Measurements from ENCODE around the gene CTRL. TPM values are rescaled to one million over a fixed set of nuclear protein-coding genes. Genes with fewer than 3 reads are reported as not detected.
A peak's percentile ranks its signal among the peaks of the same experiment; 100 is the strongest.

Gene CTRL
- total RNA-seq, result 1 to 10 TPM; 5.1 to 8.6 TPM
- polyA plus RNA-seq, result 1 to 10 TPM in 1 of 2 donors, under 1 TPM in 1; 0.41 to 1.8 TPM

DNA sequence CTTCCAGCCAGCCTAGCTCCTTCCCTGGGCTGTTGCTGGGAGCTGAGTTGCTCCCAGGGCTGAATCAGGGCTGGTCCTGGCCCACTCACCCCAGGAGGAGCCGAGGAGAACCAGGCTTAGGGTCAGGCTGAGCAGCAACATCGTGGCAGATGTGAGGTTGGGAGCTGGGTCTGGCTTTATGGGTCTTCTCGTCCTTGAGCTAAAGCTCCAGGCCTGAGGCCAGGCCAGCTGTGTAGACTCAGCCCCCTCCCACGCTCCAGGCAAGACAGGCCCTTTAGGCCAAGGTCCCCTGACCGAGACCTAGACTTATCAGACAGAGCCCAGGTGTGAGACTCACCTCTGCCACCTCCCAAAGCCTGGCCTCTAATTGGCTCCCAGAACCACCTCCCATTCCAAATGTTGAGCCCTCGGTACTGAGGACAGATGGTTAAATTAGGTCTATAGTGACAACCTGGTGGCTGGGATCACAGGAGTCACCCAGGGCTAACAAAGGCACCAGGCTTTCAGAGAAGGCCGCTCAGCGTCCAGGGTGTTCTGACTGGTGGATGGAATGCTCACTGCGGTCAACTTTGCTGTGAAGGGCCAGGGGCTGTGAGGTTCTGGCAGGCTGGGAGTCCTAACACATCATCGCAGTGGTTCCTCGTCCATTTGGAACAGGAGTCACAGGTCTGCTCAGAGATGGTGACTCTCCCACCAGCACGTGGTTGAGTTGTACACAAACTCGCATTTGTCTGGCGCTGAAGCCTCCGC is at the start of gene CTRL:
CTRL (minus strand) TSS at position 151 of the 750 bp plus-strand sequence; CDS start at position 141, 10 bp downstream.
- Histone ChIP-seq H3K27me3 (ENCODE audit: insufficient read depth, low read length) (no peaks in the 10 kb centered on the region), H3K36me3 (ENCODE audit: insufficient read depth, low read length) (peaks cover 56% of the 10 kb centered on the region), H3K4me1 (ENCODE audit: insufficient read depth, low read length) (peaks cover 19% of the 10 kb centered on the region), H3K27ac (ENCODE audit: low read depth, low read length) (no peak within 1 kb of the TSS), H3K4me3 (ENCODE audit: low read length in 2 of 2) (no peak within 1 kb of the TSS), H3K9me3 (ENCODE audit: control insufficient read depth in 1 of 2, low read length in 2 of 2) (no peaks in the 10 kb centered on the region)
- intact Hi-C loops (cut with micrococcal nuclease), result no loop called here
- no peaks in the 10 kb centered on the region for H3K27me3 Mint-ChIP-seq
- peak within 1 kb of the TSS in 6 of 7 donors; percentile 46 to 53 (median 47) for H3K27ac Mint-ChIP-seq
- no peak within 1 kb of the TSS for H3K4me3 Mint-ChIP-seq
- peaks cover 11 to 36% (median 26%) of the 10 kb centered on the region in 4 donors for H3K4me1 Mint-ChIP-seq
- POLR2A ChIA-PET (ENCODE audit: partially characterized antibody), result interaction anchor here (1.0 to 2.4 kb wide), 6 partner anchors 11 to 115 kb away, joined by 3 to 11 read pairs (median 4); partner anchors contain the start of gene PSKH1
- CTCF ChIA-PET (ENCODE audit: partially characterized antibody), result interaction anchor here (0.7 to 5.3 kb wide), 8 partner anchors 9 to 411 kb away, joined by 3 to 30 read pairs (median 5); no protein-coding TSS in a partner anchor
- no peak for DNase-seq
- H3K9me3 Mint-ChIP-seq, result peaks cover 0 to 3% (median 0%) of the 10 kb centered on the region in 8 donors
- peaks cover 15 to 50% of the 10 kb centered on the region in 2 donors for H3K36me3 Mint-ChIP-seq

DNA sequence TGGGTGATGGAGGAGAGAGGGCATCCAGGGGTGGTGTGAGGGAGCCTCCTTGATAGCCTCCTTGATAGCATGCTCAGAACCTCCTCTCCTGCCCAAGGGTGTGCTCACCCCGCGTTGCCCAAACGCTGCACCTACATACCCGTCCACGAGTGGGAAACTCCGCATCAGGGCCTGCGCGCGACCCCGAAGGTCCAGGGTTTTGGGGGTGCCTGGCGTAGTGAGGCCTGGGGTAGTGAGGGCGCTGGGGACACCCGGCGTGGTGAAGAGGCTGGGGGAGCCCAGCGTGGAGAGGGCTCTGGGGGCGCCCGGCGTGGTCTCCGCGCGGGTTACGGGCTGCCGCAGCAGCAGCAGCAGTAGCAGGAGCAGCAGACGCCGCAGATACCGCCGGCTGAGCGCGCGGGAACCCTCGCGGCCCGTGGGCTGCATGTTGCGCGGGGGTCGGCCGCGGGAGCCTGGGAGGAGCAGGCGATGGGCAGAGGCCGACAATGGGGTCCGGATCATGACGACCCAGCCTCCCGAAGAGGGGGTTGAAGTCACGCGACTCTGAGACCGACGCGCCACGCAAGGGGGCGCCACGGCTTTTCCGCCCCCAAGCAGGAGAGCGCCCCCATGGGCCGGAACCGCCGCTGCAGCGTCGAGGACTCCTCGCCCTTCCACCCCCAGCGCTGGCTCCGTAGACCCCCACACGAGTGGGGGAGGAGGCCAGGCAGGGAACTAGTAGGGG is 48.5 kb upstream of the CTRL start, which contains the start of gene DPEP3:
DPEP3 (minus strand) TSS at position 545 of the 724 bp plus-strand sequence; CDS start at position 426, 119 bp downstream.
- Histone ChIP-seq H3K4me1 (ENCODE audit: insufficient read depth, low read length) (peaks cover 23% of the 10 kb centered on the region), H3K9me3 (ENCODE audit: control insufficient read depth in 1 of 2, low read length in 2 of 2) (no peaks in the 10 kb centered on the region), H3K27ac (ENCODE audit: low read depth, low read length) (no peak within 1 kb of the TSS), H3K27me3 (ENCODE audit: insufficient read depth, low read length) (no peaks in the 10 kb centered on the region), H3K36me3 (ENCODE audit: insufficient read depth, low read length) (no peaks in the 10 kb centered on the region), H3K4me3 (ENCODE audit: low read length in 2 of 2) (no peak within 1 kb of the TSS)
- ChIA-PET CTCF (ENCODE audit: partially characterized antibody) (interaction anchor here (0.7 to 1.4 kb wide), 2 partner anchors 19 to 37 kb away, joined by 3 read pairs; partner anchors contain the start of genes DPEP2 and LCAT), POLR2A (ENCODE audit: partially characterized antibody) (no interaction called here)
- intact Hi-C loops (cut with micrococcal nuclease), result no loop called here
- Mint-ChIP-seq H3K4me1 (peaks cover 10 to 27% (median 17%) of the 10 kb centered on the region in 4 donors), H3K4me3 (no peak within 1 kb of the TSS), H3K27me3 (peaks cover 1 to 3% of the 10 kb centered on the region in 2 donors), H3K36me3 (no peaks in the 10 kb centered on the region), H3K27ac (no peak within 1 kb of the TSS), H3K9me3 (no peaks in the 10 kb centered on the region)
- DNase-seq, result no peak

DNA sequence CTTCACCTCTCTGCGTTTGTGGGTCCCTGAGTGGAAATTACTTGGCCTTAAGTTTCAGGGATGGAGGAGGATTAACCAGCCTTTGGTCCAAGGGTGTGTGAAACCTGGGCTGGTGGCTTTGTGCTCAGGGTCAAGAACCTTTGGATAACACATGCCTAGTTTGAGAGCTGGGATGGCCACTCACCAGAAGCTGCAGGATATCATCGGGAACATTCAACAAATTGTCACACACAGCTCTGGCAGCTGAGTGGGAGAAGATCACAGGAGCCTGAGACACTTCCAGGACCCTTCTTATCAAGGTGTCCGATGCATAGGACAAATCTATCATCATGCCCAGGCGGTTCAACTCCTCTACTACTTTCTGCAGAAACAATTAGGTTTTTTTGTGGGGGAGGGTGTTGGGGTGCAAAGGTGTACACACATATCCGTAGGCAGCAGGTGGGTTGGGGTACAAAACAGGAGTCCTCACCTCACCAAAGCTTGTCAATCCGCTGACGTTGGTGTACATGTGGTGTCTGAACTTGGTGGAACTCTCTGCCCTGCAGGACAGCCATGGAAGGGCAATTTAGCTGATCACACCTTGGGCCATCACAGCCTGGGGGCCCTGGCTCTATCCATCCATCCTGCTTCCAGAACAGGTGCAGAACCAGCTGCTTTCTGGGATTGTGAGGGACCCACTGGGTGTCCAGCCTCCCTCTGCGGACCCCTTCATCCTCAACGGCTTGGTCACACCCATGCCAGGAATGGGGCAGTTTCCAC is 46.0 kb upstream of the CTRL start:
- H3K9me3 Mint-ChIP-seq, result no peaks in the 10 kb centered on the region
- H3K27ac ChIP-seq (ENCODE audit: low read depth, low read length), result no peak overlapping the region
- CTCF ChIA-PET (ENCODE audit: partially characterized antibody), result interaction anchor here (1.1 kb wide), 1 partner anchor 14 kb away, joined by 3 read pairs; no protein-coding TSS in a partner anchor
- intact Hi-C loops (cut with micrococcal nuclease), result no loop called here
- POLR2A ChIA-PET (ENCODE audit: partially characterized antibody), result no interaction called here
- no peak overlapping the region for H3K27ac Mint-ChIP-seq
- no peaks in the 10 kb centered on the region for H3K4me1 ChIP-seq (ENCODE audit: insufficient read depth, low read length)
- H3K36me3 Mint-ChIP-seq, result no peaks in the 10 kb centered on the region
- DNase-seq, result no peak
- H3K27me3 ChIP-seq (ENCODE audit: insufficient read depth, low read length), result no peaks in the 10 kb centered on the region
- H3K27me3 Mint-ChIP-seq, result peaks cover 1 to 3% of the 10 kb centered on the region in 2 donors
- H3K4me1 Mint-ChIP-seq, result peaks cover 0 to 3% (median under 1%) of the 10 kb centered on the region in 4 donors
- no peak overlapping the region for H3K4me3 Mint-ChIP-seq
- no peaks in the 10 kb centered on the region for H3K9me3 ChIP-seq (ENCODE audit: control insufficient read depth in 1 of 2, low read length in 2 of 2)
- no peaks in the 10 kb centered on the region for H3K36me3 ChIP-seq (ENCODE audit: insufficient read depth, low read length)
- no peak overlapping the region for H3K4me3 ChIP-seq (ENCODE audit: low read length in 2 of 2)

DNA sequence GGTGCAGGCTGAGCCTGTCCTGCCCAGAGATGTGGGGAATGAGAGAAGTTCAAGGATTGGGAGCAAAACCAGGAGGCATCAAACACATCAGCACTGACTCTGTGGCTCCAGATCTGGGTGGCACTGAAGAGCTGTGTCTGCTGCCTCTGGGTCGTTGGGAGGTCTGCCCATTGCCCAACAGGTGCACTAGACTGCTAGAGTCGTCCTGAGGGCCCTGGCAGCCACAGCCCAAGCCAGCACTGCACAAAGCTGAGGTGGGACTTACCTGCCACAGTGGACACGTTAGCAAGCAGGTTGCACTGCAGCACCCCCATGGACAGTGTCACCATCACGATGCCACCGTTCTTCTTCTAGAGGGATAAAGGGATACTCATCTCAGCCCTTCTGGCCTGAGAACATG is 45.3 kb upstream of the CTRL start:
- H3K9me3 ChIP-seq (ENCODE audit: control insufficient read depth in 1 of 2, low read length in 2 of 2), result no peaks in the 10 kb centered on the region
- CTCF ChIA-PET (ENCODE audit: partially characterized antibody), result interaction anchor here (1.1 kb wide), 1 partner anchor 15 kb away, joined by 3 read pairs; no protein-coding TSS in a partner anchor

DNA sequence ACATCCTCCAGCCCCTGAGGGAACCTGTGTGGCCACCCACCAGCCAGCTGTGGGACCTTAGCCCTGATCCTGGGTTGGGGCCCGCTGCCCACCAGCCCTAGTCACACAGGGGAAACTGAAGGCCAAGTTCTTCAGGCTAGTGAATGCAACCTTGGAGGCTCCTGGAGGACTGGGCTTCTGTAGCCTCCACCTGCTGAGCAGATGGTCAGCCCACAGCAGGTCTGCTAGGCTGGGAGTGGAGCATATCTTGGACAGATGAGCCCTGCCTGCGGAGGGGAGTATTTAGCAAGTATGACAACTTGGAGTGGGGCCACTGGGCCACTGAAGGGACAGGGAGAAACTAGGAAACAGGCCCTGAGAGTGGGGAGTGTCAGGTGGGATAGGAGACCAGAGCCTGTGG is 44.5 kb upstream of the CTRL start:
- no peaks in the 10 kb centered on the region for H3K4me1 ChIP-seq (ENCODE audit: insufficient read depth, low read length)
- no peak overlapping the region for H3K27ac Mint-ChIP-seq
- no peak overlapping the region for H3K4me3 ChIP-seq (ENCODE audit: low read length in 2 of 2)
- no peaks in the 10 kb centered on the region for H3K9me3 Mint-ChIP-seq
- H3K4me1 Mint-ChIP-seq, result no peaks in the 10 kb centered on the region
- intact Hi-C loops (cut with micrococcal nuclease), result no loop called here
- no peak for DNase-seq
- no peak overlapping the region for H3K4me3 Mint-ChIP-seq
- H3K36me3 Mint-ChIP-seq, result no peaks in the 10 kb centered on the region
- ChIA-PET POLR2A (ENCODE audit: partially characterized antibody) (no interaction called here), CTCF (ENCODE audit: partially characterized antibody) (no interaction called here)
- H3K27ac ChIP-seq (ENCODE audit: low read depth, low read length), result no peak overlapping the region
- no peaks in the 10 kb centered on the region for H3K27me3 ChIP-seq (ENCODE audit: insufficient read depth, low read length)
- H3K27me3 Mint-ChIP-seq, result peaks cover 1 to 3% of the 10 kb centered on the region in 2 donors
- H3K36me3 ChIP-seq (ENCODE audit: insufficient read depth, low read length), result no peaks in the 10 kb centered on the region
- no peaks in the 10 kb centered on the region for H3K9me3 ChIP-seq (ENCODE audit: control insufficient read depth in 1 of 2, low read length in 2 of 2)

More for the DNA sequence above, 45.3 kb upstream of the CTRL start:
- Mint-ChIP-seq H3K27ac (no peak overlapping the region), H3K4me3 (no peak overlapping the region), H3K36me3 (no peaks in the 10 kb centered on the region), H3K27me3 (peaks cover 1 to 3% of the 10 kb centered on the region in 2 donors), H3K4me1 (no peaks in the 10 kb centered on the region), H3K9me3 (no peaks in the 10 kb centered on the region)
- Histone ChIP-seq H3K4me3 (ENCODE audit: low read length in 2 of 2) (no peak overlapping the region), H3K4me1 (ENCODE audit: insufficient read depth, low read length) (no peaks in the 10 kb centered on the region), H3K27ac (ENCODE audit: low read depth, low read length) (no peak overlapping the region), H3K36me3 (ENCODE audit: insufficient read depth, low read length) (no peaks in the 10 kb centered on the region), H3K27me3 (ENCODE audit: insufficient read depth, low read length) (no peaks in the 10 kb centered on the region)
- DNase-seq, result no peak
- POLR2A ChIA-PET (ENCODE audit: partially characterized antibody), result no interaction called here
- intact Hi-C loops (cut with micrococcal nuclease), result no loop called here

DNA sequence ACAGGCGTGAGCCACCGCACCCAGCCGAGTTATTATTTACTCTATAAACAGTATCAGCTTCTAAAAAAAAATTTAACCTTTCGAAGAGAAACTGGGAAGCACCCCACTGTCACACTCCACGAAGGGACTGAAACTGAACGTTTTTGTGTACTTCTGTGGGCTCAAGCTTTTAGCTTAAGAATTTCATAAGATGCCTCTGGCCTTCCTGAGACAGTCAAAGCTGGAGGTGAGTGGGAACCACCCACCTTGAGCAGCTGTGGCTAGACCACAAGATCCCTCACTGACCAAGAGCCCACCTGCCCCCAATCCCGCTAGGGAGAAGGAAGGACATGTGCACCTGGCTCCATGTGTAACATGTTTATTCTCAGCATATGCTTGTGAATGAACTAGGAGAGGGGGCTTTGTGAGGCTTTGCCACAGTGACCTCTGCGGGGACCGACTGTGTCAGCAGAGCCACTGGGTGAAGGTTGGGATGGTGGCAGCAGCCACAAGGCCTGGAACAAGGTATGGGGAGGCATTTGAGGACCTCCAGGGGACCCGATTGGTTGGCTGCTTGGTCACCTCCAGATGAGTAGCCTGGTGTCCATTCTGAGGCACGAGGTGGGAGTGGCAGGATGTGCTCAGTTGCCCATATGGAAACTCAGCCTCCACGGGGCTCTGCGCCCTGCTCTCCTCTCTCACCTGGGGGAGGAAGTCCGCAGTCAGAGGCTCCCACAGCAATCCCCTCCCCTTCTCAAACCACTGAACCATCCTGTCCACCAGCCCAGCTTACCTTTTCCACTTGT is 43.9 kb upstream of the CTRL start:
- H3K9me3 Mint-ChIP-seq, result no peaks in the 10 kb centered on the region
- CTCF ChIA-PET (ENCODE audit: partially characterized antibody), result no interaction called here
- H3K4me3 ChIP-seq (ENCODE audit: low read length in 2 of 2), result no peak overlapping the region
- no peaks in the 10 kb centered on the region for H3K36me3 Mint-ChIP-seq
- no peaks in the 10 kb centered on the region for H3K9me3 ChIP-seq (ENCODE audit: control insufficient read depth in 1 of 2, low read length in 2 of 2)
- no peaks in the 10 kb centered on the region for H3K4me1 ChIP-seq (ENCODE audit: insufficient read depth, low read length)
- POLR2A ChIA-PET (ENCODE audit: partially characterized antibody), result no interaction called here
- no peaks in the 10 kb centered on the region for H3K4me1 Mint-ChIP-seq
- no peak for DNase-seq
- H3K27me3 ChIP-seq (ENCODE audit: insufficient read depth, low read length), result no peaks in the 10 kb centered on the region
- no peak overlapping the region for H3K27ac Mint-ChIP-seq
- peaks cover 1 to 3% of the 10 kb centered on the region in 2 donors for H3K27me3 Mint-ChIP-seq
- no peak overlapping the region for H3K27ac ChIP-seq (ENCODE audit: low read depth, low read length)
- H3K4me3 Mint-ChIP-seq, result no peak overlapping the region
- no peaks in the 10 kb centered on the region for H3K36me3 ChIP-seq (ENCODE audit: insufficient read depth, low read length)
- intact Hi-C loops (cut with micrococcal nuclease), result no loop called here
